Activated T-helper 1 cell treated with anti-CD3 and anti-CD28 coated beads, Interleukin-12 subunit alpha, Interleukin-12 subunit beta, Interleukin-2, Interleukin-4 antibody, amounts not matched to agents 30 ng/mL and 10 ng/mL and 1 ng/mL, durations not matched to agents 14 hours and 24 hours and 36 hours (primary cell): Measurements from ENCODE around the gene CA4. TPM values are rescaled to one million over a fixed set of nuclear protein-coding genes. Genes with fewer than 3 reads are reported as not detected.
"Not testable (repeated sequence)": the region's sequence is repeated elsewhere in the genome, so short reads cannot be mapped to it uniquely, and the experiment has no call there.

Experiments used
- DNase-seq: peaks from one replicate; pipeline ENCODE4 v3.0.0; 2021; ENCODE audit warnings: low spot score
- H3K27ac Mint-ChIP-seq: one replicate; pipeline ENCODE4 v1.8.0; 2021; ENCODE audit warnings: mild to moderate bottlenecking, mixed read lengths
- H3K27me3 Mint-ChIP-seq: one replicate; pipeline ENCODE4 v1.8.0; 2022; ENCODE audit warnings: mild to moderate bottlenecking, moderate library complexity, mixed read lengths; ENCODE audit not compliant: insufficient read depth
- H3K36me3 Mint-ChIP-seq: one replicate; pipeline ENCODE4 v1.8.0; 2021; ENCODE audit warnings: low read depth, mixed read lengths
- H3K4me1 Mint-ChIP-seq: one replicate; pipeline ENCODE4 v1.8.0; 2021; ENCODE audit warnings: low read depth, mixed read lengths
- H3K4me3 Mint-ChIP-seq: one replicate; pipeline ENCODE4 v1.8.0; 2021; ENCODE audit warnings: mild to moderate bottlenecking, moderate library complexity, mixed read lengths
- H3K9me3 Mint-ChIP-seq: one replicate; pipeline ENCODE4 v1.8.0; 2021; ENCODE audit warnings: mixed read lengths
- intact Hi-C: fragments of 100-400 bp; cut with micrococcal nuclease; formaldehyde crosslinking; loops from one replicate; pipeline ENCODE4 v1.15.1; 2024
- total RNA-seq: library from RNA; stranded (reverse); gene quantifications from 2 replicates; pipeline ENCODE4 v1.2.3, GENCODE V29; 2022

The CA4 gene
- total RNA-seq, 1 donor from 2014 or later: not detected

DNA sequence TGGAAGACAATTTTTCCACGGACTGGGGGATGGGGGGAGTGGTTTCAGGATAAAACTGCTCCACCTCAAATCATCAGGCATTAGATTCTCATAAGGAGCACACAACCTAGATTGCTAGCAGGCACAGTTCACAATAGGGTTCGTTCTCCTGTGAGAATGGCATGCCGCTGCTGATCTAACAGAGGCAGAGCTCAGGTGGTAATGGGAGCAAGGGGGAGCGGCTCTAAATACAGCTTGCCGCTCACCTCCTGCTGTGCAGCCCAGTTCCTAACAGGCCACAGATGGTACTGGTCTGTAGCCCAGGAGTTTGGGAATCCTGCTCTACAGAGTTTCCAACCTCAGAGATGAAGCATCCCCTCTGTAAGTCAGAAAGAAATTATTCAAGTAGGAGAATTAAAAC, 27.0 kb downstream of the CA4 start:
- H3K9me3 Mint-ChIP-seq, H3K4me3 Mint-ChIP-seq, H3K27me3 Mint-ChIP-seq, H3K4me1 Mint-ChIP-seq, DNase-seq, intact Hi-C loops: not testable (repeated sequence)
- Mint-ChIP-seq H3K36me3 (peaks cover 15% of the 10 kb centered on the region), H3K27ac (peak overlapping the region; percentile 18)

DNA sequence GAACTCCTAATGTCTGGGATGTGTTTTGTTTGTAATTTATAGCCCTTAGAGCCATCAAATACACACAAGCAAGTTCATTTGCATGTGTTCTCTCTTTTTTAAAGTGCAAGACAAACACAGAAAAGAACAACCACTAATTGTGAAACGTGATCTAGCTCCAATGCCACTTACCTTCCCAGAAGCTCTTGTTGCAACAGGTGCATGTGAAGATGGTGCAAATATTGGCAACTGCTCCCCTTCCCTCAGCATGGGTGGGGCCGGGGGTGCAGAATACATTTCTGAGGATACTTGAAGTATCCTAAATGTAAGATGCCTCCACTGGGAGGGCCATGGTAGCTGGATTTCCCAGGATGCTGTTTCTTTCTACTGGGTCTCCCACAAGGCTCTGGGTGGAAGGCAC, 28.4 kb downstream of the CA4 start:
- H3K27me3 Mint-ChIP-seq, H3K4me1 Mint-ChIP-seq, intact Hi-C loops, H3K4me3 Mint-ChIP-seq, DNase-seq, H3K9me3 Mint-ChIP-seq, H3K27ac Mint-ChIP-seq: not testable (repeated sequence)
- peaks cover 15% of the 10 kb centered on the region for H3K36me3 Mint-ChIP-seq

DNA sequence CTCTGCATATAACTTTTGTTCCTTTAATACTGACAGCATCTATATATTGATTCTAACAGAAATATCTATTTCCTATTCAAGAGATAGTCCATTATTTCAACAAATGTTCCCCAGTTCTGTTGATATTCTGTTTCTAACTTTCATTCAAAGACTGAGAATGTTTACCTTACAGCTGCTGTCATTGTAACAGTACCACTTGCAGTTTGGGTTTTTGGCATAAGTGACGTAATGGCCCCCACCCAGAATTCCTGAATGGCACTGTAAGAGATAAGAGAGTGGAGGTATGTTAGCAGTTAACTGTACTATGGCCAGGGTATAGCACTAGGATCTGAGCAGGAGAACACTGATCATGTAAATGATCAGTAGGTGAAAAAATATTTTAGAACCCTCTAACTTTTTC, 30.6 kb downstream of the CA4 start:
- H3K27me3 Mint-ChIP-seq, H3K4me1 Mint-ChIP-seq, DNase-seq, H3K27ac Mint-ChIP-seq, H3K4me3 Mint-ChIP-seq, H3K9me3 Mint-ChIP-seq, intact Hi-C loops: not testable (repeated sequence)
- H3K36me3 Mint-ChIP-seq: peaks cover 15% of the 10 kb centered on the region

DNA sequence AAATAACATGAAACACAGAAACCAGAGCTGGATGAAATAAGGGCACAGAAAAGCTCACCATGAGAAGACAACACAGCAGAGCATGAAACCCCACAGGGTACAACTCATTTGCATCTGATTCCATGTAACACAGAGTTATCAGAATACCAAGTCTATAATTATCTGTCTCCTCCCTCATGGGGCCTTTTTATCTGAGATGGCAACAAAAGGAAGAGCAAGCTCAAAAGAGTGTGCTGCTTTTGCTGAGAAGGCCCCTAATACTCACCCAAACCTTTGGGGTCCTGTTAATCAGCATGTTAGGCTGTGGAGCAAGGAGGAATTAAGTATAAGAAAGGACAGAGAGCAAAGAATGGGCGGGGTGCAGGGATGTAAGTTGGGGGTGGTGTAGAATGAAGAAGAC, 36.6 kb downstream of the CA4 start:
- H3K9me3 Mint-ChIP-seq, DNase-seq, H3K4me1 Mint-ChIP-seq, H3K4me3 Mint-ChIP-seq, H3K27me3 Mint-ChIP-seq, intact Hi-C loops, H3K27ac Mint-ChIP-seq: not testable (repeated sequence)
- peaks cover 17% of the 10 kb centered on the region for H3K36me3 Mint-ChIP-seq

DNA sequence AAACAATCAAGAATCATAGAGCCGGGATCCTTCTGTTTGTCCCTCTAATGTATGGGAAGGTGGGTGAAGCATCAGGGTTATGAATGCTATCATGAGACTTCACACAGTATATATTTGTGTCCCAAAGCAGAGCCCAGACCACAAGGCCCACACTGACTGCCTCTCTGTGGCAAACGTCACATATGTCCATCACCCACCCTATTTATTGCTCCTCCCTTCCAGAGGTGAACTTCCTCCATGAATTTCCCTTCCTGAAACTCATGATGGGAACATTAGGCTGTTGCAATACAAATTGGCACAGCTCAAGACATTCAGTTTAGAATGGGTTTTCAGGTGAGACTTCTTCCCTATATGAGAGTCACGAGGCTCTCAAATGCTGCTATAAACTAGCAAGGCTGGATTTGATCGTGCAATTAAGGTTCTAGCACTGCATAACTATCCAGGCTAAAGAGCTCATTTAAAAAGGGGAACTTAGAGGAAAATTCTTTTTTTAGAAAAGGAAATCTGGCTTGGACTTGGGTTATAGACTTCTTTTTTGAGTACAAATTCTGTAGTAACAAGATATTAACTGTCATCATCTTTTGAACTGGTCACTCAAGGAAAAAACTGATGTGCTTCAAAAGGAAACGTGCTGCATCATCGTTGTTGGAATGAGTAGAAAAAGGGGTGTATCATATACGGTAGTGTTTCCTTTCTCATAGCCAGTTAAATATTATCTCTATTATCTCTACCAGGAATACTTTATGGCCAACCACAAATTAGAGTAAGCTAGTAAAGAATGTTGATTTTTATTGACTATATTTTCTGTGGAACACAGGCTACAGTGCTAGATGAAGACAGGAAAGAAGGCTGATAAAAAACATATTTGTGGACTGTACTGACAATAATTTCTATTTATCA, 37.3 kb downstream of the CA4 start:
- H3K27ac Mint-ChIP-seq, H3K4me3 Mint-ChIP-seq, DNase-seq, H3K9me3 Mint-ChIP-seq, intact Hi-C loops, H3K4me1 Mint-ChIP-seq, H3K27me3 Mint-ChIP-seq: not testable (repeated sequence)
- peaks cover 13% of the 10 kb centered on the region for H3K36me3 Mint-ChIP-seq

DNA sequence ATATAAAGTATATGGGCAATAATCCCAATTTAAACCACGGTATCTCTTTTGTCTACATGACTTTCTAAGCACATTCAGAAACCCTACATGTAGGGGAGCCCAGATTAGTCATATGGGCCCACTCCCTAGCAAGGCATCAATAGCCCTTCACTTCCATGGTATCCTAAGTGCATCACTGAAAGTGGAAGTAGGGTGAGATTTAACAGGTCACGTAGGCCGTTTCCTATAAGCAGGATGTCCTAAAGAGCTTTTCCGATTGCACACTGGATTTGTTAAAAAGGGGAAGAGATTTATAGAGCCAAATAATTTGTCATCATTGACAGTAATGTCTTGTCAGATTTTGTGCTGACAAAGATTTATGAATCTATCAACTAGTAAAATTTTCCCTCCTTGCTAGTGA, 39.0 kb downstream of the CA4 start:
- Mint-ChIP-seq H3K27me3 (no peaks in the 10 kb centered on the region), H3K27ac (no peak overlapping the region), H3K36me3 (peaks cover 16% of the 10 kb centered on the region), H3K4me3 (no peak overlapping the region), H3K4me1 (no peaks in the 10 kb centered on the region), H3K9me3 (no peaks in the 10 kb centered on the region)
- DNase-seq: no peak
- intact Hi-C loops: no loop called here

DNA sequence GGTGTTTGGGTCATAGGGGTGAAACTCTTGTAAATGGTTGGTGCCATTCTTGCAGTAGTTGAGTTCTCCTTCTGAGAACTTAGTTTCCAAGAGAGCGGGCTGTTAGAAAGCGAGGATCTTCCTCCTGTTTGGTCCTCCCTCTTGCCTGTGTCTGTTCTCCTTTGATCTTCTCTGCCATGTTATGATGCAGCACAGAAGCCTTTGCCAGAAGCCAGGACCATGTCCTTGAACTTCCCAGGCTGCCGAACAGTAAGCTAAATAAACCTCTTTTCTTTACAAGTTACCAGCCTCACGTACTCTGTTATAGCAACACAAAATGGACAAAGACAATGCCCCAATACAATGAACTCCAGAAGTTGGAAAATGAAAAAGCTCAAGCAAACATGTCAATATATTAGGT, 40.3 kb downstream of the CA4 start:
- intact Hi-C loops, H3K27ac Mint-ChIP-seq, H3K4me1 Mint-ChIP-seq, H3K4me3 Mint-ChIP-seq, DNase-seq, H3K27me3 Mint-ChIP-seq, H3K9me3 Mint-ChIP-seq: not testable (repeated sequence)
- H3K36me3 Mint-ChIP-seq: peaks cover 21% of the 10 kb centered on the region

DNA sequence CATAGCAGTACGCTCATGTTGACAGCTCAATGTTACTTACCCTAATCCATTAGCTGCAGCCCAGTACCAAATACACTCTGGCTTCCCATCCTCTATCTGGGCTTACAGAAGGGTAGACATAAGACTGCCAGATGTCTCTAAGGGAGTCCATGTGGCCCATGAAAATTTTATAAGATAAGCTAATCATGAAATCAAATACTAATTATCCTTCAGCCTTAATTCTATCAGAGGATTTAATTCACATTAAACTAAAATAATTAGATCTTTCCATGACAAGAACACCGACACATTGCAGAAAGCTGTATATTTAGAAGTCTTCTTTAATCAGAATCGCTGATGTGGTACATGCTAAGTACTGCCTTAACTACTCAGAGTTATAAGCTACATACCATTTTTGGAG, 43.3 kb downstream of the CA4 start:
- H3K4me3 Mint-ChIP-seq, H3K4me1 Mint-ChIP-seq, H3K9me3 Mint-ChIP-seq, DNase-seq, H3K27ac Mint-ChIP-seq, H3K27me3 Mint-ChIP-seq, intact Hi-C loops: not testable (repeated sequence)
- peaks cover 30% of the 10 kb centered on the region for H3K36me3 Mint-ChIP-seq

DNA sequence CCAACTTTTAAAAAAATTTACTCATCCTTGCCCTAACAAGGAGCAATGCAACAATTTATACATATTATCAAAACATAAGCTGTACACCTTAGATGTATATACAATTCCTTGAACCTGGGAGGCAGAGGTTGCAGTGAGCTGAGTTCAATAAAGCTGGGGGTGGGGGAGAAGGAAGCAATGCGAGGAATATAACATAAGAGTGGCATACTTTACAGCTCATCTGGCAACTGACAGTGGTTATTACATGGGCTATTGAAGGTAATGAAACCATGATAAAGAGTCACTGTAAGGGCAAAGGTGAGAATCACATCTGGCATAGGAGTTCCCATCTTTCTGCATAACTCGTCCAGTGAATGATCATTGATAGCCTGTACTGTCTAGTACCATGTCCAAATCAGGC, 43.7 kb downstream of the CA4 start:
- peaks cover 34% of the 10 kb centered on the region for H3K36me3 Mint-ChIP-seq
- no peaks in the 10 kb centered on the region for H3K9me3 Mint-ChIP-seq

DNA sequence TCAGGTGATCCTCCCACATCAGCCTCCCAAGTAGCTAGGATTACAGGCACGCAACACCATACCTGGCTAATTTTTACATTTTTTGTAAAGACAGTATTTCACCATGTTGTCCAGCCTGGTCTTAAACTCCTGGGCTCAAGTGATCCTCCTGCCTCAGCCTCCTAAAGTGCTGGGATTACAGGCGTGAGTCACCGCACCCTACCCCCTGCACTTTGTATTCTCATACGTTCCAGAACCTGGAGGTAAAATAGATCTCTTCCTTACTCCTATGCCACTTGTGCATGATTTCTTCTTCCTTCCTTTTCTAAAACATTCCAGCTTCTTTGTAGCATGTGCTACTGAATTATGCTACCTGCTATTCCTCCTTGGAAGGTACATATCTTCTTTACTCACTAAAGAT, 44.4 kb downstream of the CA4 start:
- peaks cover 29% of the 10 kb centered on the region for H3K36me3 Mint-ChIP-seq
- intact Hi-C loops, H3K27me3 Mint-ChIP-seq, H3K4me3 Mint-ChIP-seq, DNase-seq, H3K27ac Mint-ChIP-seq, H3K4me1 Mint-ChIP-seq, H3K9me3 Mint-ChIP-seq: not testable (repeated sequence)

More for the DNA sequence above, 43.7 kb downstream of the CA4 start:
- no peak overlapping the region for H3K27ac Mint-ChIP-seq
- no peak for DNase-seq
- H3K27me3 Mint-ChIP-seq: no peaks in the 10 kb centered on the region
- no peaks in the 10 kb centered on the region for H3K4me1 Mint-ChIP-seq
- no peak overlapping the region for H3K4me3 Mint-ChIP-seq
- intact Hi-C loops: no loop called here

DNA sequence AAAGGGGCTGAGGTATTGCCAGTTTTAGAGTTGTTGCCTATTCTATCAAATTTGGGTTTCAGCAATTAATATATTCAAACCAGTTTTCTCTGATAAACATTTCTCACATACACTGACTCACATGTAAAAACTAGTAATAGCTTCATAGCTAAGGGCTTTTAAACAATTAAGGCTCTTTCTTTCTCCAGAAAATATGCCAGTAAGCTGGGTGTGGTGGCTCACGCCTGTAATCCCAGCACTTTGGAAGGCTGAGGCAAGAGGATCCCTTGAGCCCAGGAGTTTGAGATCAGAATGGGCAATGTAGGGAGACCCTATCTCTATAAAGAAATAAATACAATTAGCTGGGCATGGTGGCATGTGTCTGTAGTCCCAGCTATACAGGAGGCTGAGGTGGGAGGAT, 48.9 kb downstream of the CA4 start:
- H3K9me3 Mint-ChIP-seq, H3K27me3 Mint-ChIP-seq, H3K4me1 Mint-ChIP-seq, H3K4me3 Mint-ChIP-seq, H3K27ac Mint-ChIP-seq, DNase-seq, intact Hi-C loops: not testable (repeated sequence)
- peaks cover 18% of the 10 kb centered on the region for H3K36me3 Mint-ChIP-seq

DNA sequence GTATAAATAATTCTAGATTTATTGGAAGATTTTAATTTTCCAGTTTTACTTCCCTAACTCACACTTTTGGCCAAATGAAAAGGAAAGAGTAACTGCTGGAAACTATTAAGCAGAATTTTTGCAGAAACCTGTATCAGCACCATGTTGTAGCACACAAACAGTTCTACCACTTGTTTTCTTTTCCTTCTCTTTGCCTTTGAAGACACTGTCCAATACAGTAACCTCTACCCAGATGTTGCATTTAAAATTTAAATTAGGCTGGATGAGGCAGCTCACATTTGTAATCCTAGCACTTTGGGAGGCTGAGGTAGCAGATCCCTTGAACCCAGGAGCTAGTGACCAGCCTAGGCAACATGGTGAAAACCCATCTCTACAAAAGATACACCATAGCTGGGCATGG, 56.0 kb downstream of the CA4 start:
- H3K4me1 Mint-ChIP-seq, H3K36me3 Mint-ChIP-seq, intact Hi-C loops, H3K9me3 Mint-ChIP-seq, H3K27ac Mint-ChIP-seq, H3K4me3 Mint-ChIP-seq, DNase-seq, H3K27me3 Mint-ChIP-seq: not testable (repeated sequence)

DNA sequence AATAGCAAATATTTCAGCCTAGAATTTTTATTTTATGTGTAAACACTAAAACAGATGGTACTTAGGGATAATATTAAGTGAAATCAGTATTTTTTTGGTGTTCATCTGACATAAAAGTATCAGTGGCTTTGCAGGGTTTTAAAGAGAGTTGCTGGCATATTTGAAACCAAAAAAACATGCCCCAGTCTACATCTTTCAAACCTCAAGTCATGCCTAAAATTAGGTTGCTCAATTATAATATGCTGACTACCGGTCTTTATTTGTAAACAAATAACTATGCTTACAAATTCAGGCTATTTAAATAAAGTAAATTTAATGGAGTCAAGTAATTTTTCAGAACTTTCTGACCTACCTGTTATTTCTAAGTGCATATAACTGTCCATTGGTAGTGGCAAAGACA, 58.5 kb downstream of the CA4 start:
- H3K27me3 Mint-ChIP-seq, H3K36me3 Mint-ChIP-seq, H3K4me1 Mint-ChIP-seq, H3K9me3 Mint-ChIP-seq, H3K4me3 Mint-ChIP-seq, H3K27ac Mint-ChIP-seq, intact Hi-C loops, DNase-seq: not testable (repeated sequence)
